ENCODE data around the gene CHST8.

CHST8 gene

DNA sequence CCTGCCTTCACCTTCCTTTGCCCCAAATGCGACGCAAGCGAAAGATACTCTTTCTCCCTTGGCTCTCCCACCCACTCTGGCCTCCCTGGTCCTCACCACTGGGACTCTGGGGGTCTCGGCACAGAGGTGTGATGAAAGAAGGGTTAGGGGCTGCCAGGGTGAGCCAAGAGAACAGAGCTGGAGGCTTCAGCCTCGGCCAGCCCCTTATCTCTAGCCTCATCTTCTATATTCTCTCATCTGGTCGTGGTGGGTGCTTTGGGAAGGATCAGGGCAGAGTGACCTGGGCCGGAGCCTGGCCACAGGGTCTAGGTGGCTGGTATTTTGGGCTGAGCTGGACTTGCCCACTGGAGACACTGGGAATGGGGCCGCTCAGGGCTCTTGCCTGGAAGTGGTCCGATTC, 103.8 kb downstream of the CHST8 start:
- FAIRE-seq: no peak
- no peak for DNase-seq (ENCODE audit: extremely low spot score, insufficient read length, low read depth)

DNA sequence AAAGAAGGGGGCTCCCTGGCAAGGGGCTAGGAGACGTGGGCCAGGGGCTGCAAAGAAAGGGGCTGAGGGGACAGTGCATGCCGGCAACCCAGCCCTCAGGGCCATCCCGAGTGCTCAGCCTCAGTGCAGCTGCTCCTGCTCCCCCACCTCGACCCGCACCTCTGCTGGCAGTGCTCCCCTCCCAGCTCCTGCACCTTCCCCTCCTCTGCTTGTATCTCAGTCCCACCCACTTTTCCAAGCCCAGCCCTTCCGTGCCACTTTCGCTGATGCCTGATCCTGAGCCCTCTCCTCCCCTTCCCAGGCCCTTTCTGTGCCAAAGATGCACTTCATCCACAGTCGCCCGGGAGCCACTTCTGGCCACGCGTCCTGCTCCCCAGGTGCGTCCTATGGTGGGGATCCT, 105.0 kb downstream of the CHST8 start:
- DNase-seq (ENCODE audit: extremely low spot score, insufficient read length, low read depth): no peak
- no peak for FAIRE-seq

DNA sequence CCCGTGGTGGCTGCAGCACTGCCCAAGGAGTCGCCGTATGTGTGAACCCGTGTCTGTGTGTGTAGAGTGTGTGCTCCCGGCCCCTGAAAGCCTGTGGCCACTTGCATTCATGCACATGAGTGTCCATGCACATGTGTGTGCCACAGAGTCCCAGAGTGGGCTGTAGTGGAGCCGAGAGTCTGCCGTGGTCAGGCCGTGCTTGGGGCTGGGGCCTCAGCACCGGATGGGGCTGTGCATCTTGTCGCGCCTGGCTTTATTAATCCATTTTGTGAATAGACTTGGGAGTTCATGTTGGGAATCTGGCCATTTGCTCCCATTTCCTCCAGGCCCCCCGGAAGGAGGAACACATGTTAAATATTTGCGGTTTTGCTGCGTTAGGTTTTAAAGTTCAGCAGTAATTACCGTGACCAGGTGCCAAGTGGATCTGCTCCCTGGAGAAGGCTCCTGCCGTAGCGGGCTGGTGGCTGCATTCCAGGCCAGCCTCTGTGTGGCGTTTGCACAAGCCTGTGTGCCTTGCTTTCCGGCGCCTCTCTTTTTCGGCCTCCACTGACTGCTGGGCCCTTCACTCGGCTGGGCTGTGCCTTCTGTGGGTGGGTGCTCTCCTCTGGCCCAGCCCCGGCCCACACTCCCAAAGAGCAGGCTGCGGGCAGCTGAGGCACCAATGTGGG, 105.7 kb downstream of the CHST8 start:
- DNase-seq (ENCODE audit: extremely low spot score, insufficient read length, low read depth) (no peak), FAIRE-seq (no peak)

DNA sequence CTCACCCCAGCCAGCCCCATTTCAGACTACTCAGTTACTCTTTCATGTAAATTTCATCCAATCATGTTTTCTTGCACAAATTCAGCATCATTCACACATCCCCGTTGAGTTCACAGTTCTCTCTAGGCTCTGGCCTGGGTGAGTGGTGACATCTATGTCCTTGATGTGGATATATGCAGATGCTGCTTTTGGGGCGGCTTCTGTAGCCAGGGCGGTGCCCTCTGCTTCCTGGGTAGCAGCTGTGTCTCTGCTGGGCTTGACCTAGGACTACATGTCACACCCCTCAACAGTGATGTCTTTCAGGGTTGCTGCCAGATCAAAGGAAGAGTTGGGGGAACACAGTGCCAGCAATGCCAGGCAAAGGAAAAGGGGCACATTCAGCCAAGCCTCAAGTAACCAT, 106.4 kb downstream of the CHST8 start:
- FAIRE-seq (no peak), DNase-seq (ENCODE audit: extremely low spot score, insufficient read length, low read depth) (no peak)

DNA sequence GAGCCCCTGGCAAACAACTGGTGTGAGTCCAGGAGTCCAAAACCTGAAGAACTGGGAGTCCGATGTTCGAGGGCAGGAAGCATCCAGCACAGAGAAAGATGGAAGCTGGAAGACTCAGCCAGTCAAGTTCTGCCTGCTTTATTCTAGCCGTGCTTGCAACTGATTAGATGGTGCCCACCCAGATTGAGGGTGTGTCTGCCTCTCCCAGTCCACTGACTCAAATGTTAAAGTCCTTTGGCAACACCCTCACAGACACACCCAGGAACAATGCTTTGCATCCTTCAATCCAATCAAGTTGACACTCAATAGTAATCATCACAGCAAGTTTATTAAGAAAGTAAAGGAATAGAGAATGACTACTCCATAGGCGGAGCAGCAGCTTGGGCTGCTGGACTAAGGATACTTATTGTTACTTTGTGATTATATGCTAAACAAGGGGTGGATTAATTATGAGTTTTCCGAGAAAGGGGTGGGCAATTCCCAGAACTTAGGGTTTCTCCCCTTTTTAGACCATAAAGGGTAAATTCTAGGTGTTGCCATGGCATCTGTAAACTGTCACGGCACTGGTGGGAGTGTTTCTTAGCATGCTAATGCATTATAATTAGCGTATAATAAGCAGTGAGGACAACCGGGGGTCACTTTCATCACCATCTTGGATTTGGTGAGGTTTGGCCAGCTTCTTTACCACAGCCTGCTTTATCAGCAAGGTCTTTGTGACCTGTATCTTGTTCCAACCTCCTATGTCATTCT, 109.3 kb downstream of the CHST8 start:
- DNase-seq (ENCODE audit: extremely low spot score, insufficient read length, low read depth) (no peak), FAIRE-seq (no peak)

DNA sequence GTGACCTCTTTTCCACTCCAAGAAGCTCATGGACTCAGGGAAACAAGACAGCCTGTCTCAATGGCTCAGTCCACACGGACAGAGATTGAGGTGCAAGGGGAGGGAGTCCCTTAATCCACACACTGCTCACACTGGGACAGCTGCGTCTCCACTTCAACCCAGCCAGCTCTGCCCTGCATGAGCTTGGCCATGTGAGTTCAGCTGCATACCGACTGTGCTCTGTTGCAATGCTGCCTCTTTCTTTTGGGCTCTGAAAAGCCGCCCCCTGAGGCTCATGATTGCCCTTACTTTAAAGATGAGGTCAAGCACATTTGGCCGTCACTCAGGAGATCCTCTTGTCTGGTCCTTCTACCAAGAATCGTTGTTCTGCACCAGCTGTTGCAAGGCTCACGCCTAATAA, 110.1 kb downstream of the CHST8 start:
- DNase-seq (ENCODE audit: extremely low spot score, insufficient read length, low read depth) (no peak), FAIRE-seq (no peak)

DNA sequence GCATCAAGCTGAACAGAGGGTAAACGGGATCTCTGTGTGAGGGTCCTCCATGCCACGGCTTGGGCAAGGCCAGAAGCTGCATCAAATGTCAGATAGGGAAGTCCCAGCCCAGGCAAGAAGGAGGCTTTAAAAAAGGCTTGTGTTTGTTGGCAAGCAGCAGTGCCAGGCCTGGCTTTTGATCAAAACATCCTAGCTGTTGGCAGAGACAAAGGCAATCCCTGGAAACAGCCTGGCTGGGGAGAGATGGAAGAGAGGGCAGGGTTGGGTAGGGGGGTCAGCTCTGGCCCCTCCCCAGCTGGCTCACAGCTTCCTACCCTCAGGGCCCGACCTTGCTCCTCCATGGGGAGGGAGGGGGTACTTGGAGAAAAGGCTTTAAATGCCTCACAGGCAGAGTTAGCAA, 113.2 kb downstream of the CHST8 start:
- DNase-seq (ENCODE audit: extremely low spot score, insufficient read length, low read depth): no peak
- no peak for FAIRE-seq

DNA sequence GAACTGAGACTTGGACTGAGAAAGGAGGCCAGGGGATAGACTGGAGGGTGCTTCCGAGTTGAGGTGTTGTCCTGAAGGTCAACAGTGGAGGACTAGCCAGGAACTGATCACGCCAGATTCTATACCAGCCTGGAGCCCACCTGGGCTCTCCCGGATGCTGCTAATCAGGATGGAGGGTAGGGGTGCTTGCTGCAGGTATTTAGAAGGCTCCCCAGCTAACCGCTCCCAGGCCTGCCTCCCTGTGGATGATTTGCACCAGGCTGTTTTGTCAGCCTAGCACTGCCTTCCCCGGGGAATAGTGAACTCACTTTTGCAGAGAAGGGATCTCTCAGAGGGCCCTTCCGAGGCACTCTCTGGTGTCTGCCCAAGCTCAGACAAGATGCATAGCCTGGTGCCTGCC, 114.4 kb downstream of the CHST8 start:
- FAIRE-seq: no peak
- DNase-seq (ENCODE audit: extremely low spot score, insufficient read length, low read depth): no peak

DNA sequence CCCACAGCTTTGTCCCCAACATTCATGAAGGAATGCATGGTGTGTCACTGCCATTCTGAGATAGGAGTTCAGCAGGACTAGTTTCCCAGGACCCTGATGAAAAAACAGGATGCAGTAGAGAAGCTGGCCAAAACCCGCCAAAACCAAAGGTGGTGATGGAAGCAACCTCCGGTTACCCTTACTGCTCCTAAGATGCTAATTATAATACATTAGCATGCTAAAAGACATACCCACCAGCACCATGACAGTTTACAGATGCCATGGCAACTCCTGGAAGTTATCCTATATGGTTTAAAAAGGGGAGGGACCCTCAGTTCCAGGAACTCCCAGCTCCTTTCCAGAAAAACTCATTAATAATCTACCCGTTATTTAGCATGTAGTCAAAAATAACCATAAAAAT, 115.0 kb downstream of the CHST8 start:
- no peak for FAIRE-seq

DNA sequence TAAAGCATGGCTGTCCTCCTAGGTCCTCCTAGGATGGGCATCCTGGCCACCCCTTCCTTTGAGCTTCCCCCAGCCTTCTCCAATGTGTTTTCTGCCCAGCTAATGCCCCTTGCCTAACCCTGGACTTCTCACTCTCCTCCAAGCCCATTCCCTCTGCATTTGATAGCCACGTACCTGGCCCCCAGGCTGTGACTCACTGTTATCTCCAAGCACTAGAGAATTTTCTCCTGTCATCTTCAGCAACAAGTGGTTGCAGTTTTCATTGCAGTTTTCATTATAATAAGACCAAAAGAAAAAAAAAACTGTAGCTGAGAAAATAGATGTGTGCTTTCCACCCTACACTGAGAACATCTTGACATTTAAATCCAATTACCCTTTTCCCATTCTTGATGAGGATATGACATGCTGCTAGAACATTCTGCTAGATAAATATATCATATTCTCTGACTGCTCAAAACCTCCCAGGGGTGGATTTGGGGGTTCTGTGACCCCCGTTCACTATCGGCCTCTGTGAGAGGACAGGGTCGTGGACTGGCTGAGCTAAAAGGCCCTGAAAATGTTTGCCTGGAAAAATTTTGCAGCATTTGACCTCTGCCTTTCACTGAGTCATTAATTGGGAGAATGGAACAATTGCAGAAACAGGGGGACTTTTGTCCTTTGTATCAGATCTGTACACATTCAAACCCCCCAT, 116.1 kb downstream of the CHST8 start:
- FAIRE-seq (no peak), DNase-seq (ENCODE audit: extremely low spot score, insufficient read length, low read depth) (no peak)

More for the DNA sequence above, 115.0 kb downstream of the CHST8 start:
- no peak for DNase-seq (ENCODE audit: extremely low spot score, insufficient read length, low read depth)

DNA sequence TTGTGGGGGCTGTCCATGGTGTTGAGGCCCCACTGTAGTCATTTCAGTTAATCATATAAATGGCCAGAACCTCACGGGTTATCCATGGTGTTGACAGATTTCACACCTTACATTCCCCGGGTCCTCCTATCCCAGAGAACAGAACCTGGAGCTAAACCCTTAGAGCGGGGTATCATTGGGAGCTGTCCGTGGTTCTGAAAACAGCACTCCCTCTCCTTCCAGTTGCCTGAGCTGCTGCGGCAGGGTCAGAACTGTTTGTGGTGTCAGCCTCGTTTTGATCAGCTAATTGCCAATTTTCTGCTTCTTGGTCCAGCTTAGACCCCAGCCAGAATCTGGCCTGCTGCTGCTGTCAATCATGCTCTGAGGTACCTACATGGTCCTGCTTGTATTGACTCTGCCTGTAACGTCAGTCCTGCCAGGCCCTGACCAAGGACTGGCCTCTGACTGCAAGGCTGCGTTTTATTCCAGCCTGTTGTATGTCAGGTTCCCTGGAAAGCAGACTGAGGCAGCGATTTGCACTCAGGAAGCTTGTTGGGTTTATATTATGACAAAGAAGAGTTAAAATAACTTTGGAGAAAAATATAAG, 119.2 kb downstream of the CHST8 start:
- FAIRE-seq: no peak
- no peak for DNase-seq (ENCODE audit: extremely low spot score, insufficient read length, low read depth)

DNA sequence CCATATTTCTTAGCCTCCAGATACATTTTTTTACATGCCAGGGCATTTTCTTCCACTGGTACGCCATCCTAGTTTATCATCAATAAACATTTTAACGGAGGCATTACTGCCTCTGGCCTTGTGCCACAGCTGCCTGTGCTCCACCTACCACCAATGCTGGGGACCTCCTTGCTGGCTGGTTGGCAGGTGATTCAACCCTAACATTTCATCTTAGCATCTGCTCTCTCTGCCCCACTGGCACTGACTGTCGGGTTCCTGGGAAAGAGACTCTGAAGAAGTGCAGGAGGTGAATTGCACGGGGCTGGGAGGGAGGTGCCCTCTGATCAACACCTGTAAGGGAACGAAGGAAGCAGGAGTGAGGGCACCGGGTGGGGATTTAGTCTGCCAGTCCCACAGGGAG, 123.5 kb downstream of the CHST8 start:
- no peak for FAIRE-seq
- no peak for DNase-seq (ENCODE audit: extremely low spot score, insufficient read length, low read depth)

DNA sequence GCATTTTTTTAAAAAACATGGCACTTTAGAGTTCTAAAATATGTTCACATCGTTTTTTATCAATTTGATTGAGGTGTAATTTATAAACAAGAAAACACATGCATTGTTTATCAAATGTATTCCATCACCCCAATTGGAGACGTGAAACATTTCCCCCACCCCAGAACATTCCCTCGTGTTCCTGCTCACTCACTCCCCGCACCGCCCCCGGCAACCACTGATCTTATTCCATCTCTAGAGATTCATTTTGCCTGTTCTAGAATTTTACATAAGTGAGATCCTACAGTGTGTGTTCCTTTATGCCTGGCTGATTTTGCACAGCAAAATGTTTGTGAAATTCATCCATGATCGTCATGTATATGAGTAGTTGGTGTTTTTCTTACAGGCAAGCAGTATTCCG, 124.4 kb downstream of the CHST8 start:
- FAIRE-seq (no peak), DNase-seq (ENCODE audit: extremely low spot score, insufficient read length, low read depth) (no peak)

DNA sequence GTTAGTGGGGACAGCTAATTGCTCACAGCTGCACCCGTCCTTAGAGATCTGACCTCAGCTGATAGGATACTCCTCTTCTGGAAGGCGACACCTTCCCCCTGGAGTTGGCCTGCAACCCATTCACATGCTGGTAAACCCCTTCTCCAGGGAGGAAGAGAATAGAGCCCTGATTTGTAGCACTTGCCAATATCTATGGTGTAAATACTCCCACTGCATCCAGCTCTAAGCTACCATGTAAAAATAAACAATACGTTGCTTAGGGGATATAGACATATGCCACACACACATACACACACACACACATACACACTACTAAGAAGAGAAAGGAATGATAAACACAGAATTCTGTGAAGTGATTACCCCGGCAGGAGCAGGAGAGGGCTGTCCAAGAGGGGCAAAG, 125.5 kb downstream of the CHST8 start:
- FAIRE-seq (no peak), DNase-seq (ENCODE audit: extremely low spot score, insufficient read length, low read depth) (no peak)

DNA sequence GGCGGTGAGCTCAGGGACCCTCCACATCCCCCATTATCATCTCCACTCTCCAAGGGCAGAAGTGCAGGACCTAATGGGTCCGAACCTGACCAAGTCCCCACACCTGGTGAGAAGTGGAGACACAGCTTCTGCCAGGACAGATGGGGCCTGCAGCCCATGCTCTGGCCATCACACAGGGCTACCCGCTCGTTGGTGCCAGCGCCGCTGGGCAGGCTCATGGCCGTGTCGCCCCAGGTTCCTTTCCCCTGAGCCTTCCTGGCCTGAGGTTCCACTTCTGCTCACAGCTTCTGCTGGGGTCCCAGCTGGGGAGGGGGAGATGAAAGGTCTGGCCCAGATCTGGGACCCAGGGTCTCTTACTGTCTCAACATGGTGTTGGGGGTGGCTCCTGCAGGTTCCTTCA, 126.5 kb downstream of the CHST8 start:
- DNase-seq (ENCODE audit: extremely low spot score, insufficient read length, low read depth): no peak
- FAIRE-seq: no peak

DNA sequence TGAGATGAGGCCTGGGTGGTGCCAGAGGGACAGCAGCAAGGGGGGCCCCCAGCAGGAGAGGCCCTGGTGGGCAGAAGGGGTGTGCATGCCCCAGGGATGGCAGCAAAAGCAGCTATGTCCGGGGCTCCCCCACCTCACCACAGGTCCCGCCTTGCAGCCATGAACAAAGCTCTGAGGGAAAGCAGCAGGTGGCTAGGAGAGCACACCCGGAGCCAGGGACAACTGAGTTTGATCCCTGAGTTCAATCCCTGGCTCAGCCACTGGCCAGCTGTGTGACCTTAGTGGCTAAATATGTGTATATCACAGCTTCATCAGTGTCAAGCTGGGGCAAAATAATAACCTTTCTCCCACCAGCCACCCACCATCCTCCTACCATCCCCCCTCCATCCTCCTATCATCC, 127.3 kb downstream of the CHST8 start:
- DNase-seq (ENCODE audit: extremely low spot score, insufficient read length, low read depth) (no peak), FAIRE-seq (no peak)

DNA sequence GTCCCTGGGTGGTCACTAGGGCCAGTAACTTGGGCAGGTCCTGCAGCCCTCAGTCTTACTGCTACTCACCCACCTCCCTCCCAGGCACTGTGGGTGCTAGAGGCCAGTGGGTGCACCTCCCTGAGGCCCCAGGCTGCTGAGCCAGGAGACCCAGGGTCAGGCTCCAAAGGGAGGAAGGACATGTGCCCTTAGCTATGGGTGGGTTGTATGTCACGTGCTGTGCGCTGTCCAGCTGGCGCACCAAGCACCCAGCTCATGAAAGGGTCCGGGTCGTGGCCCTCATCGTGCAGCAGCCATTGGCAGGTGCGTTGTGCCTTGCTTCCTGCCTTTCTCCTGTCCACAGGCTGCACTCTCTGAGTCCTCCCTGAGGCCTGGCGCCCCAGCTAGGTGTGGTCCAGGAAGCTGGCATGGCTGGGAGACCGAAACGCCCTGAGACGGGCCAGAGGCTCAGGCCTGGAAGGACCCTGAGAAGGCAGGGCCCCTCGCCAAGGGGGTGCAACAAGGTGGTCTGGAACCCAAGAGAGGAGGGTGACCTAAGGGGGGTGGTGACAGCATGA, 127.9 kb downstream of the CHST8 start:
- no peak for DNase-seq (ENCODE audit: extremely low spot score, insufficient read length, low read depth)
- no peak for FAIRE-seq

DNA sequence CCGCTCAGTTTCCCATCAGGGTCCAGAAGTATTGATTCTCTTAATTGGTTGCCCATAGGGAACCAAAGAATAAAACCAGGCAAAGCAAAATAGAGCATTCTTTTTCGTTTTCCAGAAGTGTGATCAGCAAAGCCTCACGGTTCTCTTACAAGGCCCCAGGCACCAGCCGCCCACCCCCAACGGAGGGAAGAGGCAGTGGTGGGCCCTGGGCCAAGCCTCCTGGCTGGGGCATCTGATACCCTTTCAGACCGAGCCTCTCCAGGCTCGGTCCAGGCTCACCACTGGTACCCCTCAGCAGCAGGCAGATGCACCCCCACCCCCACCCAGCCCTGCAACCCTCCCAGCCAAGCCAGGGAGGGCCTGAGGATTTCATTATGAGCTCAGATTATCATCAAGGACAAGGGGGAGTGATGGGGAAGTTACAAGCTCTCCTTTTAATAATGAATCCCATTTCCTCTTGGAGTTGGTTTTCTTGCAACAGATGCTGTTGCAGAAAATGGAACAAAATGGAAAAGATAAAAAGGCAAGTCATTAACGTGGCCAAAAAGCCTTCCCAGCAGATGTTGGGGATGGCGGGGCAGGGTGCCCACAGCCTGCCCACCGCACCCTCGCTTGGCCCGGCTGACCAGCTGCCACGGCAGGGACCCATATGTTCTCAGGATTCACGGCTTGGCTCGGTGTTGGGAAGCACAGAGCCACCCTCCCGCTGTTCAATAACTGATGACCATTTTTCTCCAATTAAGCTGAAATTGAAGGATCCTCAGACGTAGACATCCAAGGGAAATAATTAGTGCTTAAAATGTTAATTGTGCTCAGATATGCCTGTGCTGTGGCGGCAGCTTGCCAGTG, 129.1 kb downstream of the CHST8 start:
- FAIRE-seq (no peak), DNase-seq (ENCODE audit: extremely low spot score, insufficient read length, low read depth) (no peak)

DNA sequence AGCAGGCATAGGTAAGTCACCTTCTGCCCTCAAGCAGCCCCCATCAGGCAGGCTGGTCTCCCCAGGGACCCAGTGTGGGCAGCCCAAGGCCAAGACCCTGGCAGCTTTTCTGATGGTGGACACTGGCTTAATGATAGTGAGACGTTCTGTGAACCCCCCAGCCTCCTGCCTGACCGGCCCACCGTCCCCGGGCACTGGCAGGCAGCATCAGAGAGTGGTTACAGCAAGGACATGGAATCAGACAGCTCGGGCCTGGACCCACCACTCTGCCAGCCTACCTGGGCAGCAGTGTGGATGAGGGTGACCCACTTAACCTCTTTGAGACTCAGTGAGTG, 129.7 kb downstream of the CHST8 start:
- FAIRE-seq (no peak), DNase-seq (ENCODE audit: extremely low spot score, insufficient read length, low read depth) (no peak)

Data from GM18507 (cell line).